Measurements from ENCODE around the gene SLC35D2.
"Not testable (repeated sequence)": the region's sequence is repeated elsewhere in the genome, so short reads cannot be mapped to it uniquely, and the experiment has no call there.

DNA sequence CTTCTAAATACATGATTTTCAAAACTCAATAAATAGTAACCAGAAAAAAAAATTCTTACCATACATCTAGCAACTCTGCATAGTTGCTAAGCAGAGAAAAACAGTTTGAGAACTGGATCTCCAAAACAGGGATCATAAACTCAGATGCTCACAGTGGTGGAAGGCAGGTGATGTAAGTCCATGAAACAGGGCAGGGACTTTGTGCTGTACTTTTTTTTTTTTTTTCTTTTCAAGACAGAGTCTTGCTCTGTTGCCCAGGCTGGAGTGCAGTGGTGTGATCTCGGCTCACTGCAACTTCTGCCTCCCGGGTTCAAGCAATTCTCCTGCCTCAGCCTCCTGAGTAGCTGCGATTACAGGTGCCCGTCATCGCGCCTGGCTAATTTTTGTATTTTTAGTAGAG is 76.6 kb downstream of the SLC35D2 start:
- TF ChIP-seq EZH2phosphoT487 (IDR thresholded peaks at IDR 0.05; ENCODE audit: borderline replicate concordance, low read depth, low read length): not testable (repeated sequence)
- TF ChIP-seq, protein P1, sequence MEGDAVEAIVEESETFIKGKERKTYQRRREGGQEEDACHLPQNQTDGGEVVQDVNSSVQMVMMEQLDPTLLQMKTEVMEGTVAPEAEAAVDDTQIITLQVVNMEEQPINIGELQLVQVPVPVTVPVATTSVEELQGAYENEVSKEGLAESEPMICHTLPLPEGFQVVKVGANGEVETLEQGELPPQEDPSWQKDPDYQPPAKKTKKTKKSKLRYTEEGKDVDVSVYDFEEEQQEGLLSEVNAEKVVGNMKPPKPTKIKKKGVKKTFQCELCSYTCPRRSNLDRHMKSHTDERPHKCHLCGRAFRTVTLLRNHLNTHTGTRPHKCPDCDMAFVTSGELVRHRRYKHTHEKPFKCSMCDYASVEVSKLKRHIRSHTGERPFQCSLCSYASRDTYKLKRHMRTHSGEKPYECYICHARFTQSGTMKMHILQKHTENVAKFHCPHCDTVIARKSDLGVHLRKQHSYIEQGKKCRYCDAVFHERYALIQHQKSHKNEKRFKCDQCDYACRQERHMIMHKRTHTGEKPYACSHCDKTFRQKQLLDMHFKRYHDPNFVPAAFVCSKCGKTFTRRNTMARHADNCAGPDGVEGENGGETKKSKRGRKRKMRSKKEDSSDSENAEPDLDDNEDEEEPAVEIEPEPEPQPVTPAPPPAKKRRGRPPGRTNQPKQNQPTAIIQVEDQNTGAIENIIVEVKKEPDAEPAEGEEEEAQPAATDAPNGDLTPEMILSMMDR (conservative IDR thresholded peaks at IDR 0.05; ENCODE audit: low read length): not testable (repeated sequence)
